MM.1S (cell line): ENCODE measurements around the gene DLGAP1.

Experiments used
- DNase-seq: peaks from one replicate; pipeline ENCODE4 v3.0.0-alpha.2; 2015
- H2AFZ ChIP-seq: fragments of 300-600 bp; sonication (generic); 2 replicates; pipeline ENCODE4 v1.6.0; 2016; ENCODE audit warnings: antibody characterized with exemption, low read length
- H3F3A ChIP-seq: fragments of 300-600 bp; sonication (generic); 2 replicates; pipeline ENCODE4 v1.6.1; 2016; ENCODE audit warnings: mild to moderate bottlenecking, antibody characterized with exemption, low read length, moderate library complexity, mixed read lengths; ENCODE audit not compliant: insufficient read depth
- H3K27ac ChIP-seq: fragments of 300-600 bp; sonication (generic); 2 replicates; pipeline ENCODE4 v1.5.1; 2016; ENCODE audit warnings: mild to moderate bottlenecking, low read length
- H3K27me3 ChIP-seq: fragments of 300-600 bp; sonication (generic); replicated peaks from 2 replicates; pipeline ENCODE4 v1.6.0; 2016; ENCODE audit warnings: low read length; ENCODE audit not compliant: insufficient read depth
- H3K36me3 ChIP-seq: fragments of 300-600 bp; sonication (generic); replicated peaks from 2 replicates; pipeline ENCODE4 v1.6.1; 2016; ENCODE audit warnings: mild to moderate bottlenecking, low read length, mixed read lengths; ENCODE audit not compliant: insufficient read depth
- H3K4me1 ChIP-seq: fragments of 300-600 bp; sonication (generic); 2 replicates; pipeline ENCODE4 v1.6.1; 2016; ENCODE audit warnings: low read length, mixed read lengths
- H3K4me2 ChIP-seq: fragments of 300-600 bp; sonication (generic); 2 replicates; pipeline ENCODE4 v1.6.0; 2016; ENCODE audit warnings: low read depth, low read length
- H3K4me3 ChIP-seq: fragments of 300-600 bp; sonication (generic); 2 replicates; pipeline ENCODE4 v1.5.1; 2016; ENCODE audit warnings: low read length, mixed read lengths
- H3K79me2 ChIP-seq: fragments of 300-600 bp; sonication (generic); 2 replicates; pipeline ENCODE4 v1.6.1; 2016; ENCODE audit warnings: mixed run types, low read length, mixed read lengths
- H3K9ac ChIP-seq: fragments of 300-600 bp; sonication (generic); 2 replicates; pipeline ENCODE4 v1.6.1; 2016; ENCODE audit warnings: low read length, mixed read lengths
- H3K9me2 ChIP-seq: fragments of 300-600 bp; sonication (generic); replicated peaks from 2 replicates; pipeline ENCODE4 v1.6.1; 2016; ENCODE audit warnings: mild to moderate bottlenecking, low read length, mixed read lengths; ENCODE audit not compliant: insufficient read depth
- H3K9me3 ChIP-seq: fragments of 300-600 bp; sonication (generic); replicated peaks from 2 replicates; pipeline ENCODE4 v1.6.1; 2016; ENCODE audit warnings: mild to moderate bottlenecking, low read length, mixed read lengths; ENCODE audit not compliant: insufficient read depth
- H4K20me1 ChIP-seq: fragments of 300-600 bp; sonication (generic); 2 replicates; pipeline ENCODE4 v1.6.1; 2016; ENCODE audit warnings: mild to moderate bottlenecking, low read length, moderate library complexity, mixed read lengths; ENCODE audit not compliant: insufficient read depth
- EZH2 ChIP-seq: fragments of 300-600 bp; sonication (generic); optimal IDR thresholded peaks from 2 replicates; pipeline ENCODE3; 2017; ENCODE audit warnings: low read depth, mild to moderate bottlenecking, antibody characterized with exemption, low read length, mixed read lengths
- EZH2phosphoT487 ChIP-seq: fragments of 300-600 bp; sonication (generic); IDR thresholded peaks from 2 replicates; pipeline ENCODE4 v1.6.1; 2018; ENCODE audit warnings: antibody characterized with exemption, low read length
- TF ChIP-seq, protein P1 (sequence below): fragments of 300-600 bp; sonication (generic); IDR thresholded peaks from 2 replicates; pipeline ENCODE4 v1.5.1; 2016; ENCODE audit warnings: antibody characterized with exemption, low read length, mixed read lengths

Gene DLGAP1

DNA sequence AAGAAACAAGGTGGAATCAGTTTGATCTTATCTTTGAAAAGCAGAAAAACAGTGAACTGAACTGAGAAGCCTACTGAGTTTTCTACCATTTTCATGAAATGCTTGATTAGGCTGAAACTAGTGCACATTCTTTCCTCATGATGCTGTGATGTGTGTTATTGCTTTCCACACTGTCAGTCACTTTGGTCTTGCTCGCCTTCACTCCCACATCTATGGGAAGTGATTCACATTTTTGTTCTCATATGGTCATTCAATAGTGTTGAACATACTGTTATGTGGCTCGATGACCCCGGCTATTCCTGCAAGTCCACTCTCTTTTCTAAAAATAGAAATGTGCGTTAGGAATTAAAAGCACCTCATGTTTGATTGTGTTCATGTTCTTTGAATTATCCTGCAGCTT is 875.4 kb downstream of the DLGAP1 start:
- no peak for TF ChIP-seq EZH2
- no peak for TF ChIP-seq EZH2phosphoT487
- TF ChIP-seq, protein P1, sequence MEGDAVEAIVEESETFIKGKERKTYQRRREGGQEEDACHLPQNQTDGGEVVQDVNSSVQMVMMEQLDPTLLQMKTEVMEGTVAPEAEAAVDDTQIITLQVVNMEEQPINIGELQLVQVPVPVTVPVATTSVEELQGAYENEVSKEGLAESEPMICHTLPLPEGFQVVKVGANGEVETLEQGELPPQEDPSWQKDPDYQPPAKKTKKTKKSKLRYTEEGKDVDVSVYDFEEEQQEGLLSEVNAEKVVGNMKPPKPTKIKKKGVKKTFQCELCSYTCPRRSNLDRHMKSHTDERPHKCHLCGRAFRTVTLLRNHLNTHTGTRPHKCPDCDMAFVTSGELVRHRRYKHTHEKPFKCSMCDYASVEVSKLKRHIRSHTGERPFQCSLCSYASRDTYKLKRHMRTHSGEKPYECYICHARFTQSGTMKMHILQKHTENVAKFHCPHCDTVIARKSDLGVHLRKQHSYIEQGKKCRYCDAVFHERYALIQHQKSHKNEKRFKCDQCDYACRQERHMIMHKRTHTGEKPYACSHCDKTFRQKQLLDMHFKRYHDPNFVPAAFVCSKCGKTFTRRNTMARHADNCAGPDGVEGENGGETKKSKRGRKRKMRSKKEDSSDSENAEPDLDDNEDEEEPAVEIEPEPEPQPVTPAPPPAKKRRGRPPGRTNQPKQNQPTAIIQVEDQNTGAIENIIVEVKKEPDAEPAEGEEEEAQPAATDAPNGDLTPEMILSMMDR, result no peak
- Histone ChIP-seq H3K9me2 (no peaks in the 10 kb centered on the region), H3F3A (no peaks in the 10 kb centered on the region), H4K20me1 (no peaks in the 10 kb centered on the region), H3K9me3 (no peaks in the 10 kb centered on the region), H3K27ac (no peak overlapping the region), H2AFZ (no peak overlapping the region), H3K4me2 (no peak overlapping the region), H3K79me2 (no peaks in the 10 kb centered on the region), H3K4me1 (no peaks in the 10 kb centered on the region), H3K27me3 (peaks cover 30% of the 10 kb centered on the region), H3K9ac (no peak overlapping the region), H3K36me3 (no peaks in the 10 kb centered on the region), H3K4me3 (no peak overlapping the region)
- no peak for DNase-seq

DNA sequence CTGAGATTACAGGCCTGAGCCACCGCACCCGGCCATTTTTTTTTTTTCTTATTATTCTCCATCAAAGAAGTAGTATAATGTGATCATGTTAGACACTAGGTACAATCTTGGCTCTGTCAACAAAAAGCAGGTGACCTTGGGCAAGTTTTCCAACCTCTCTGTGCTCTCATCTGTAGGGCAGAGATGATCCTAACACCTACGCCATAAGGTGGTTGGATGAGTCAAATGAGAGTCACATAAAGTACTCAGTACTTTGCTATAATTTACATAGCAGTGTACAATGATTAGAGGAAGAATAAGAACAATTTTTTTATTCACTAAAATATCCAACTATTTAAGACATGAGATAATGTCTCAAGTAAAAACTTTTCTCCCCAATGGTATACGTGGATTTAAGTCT is 876.5 kb downstream of the DLGAP1 start:
- Histone ChIP-seq H3F3A (no peaks in the 10 kb centered on the region), H3K9me3 (no peaks in the 10 kb centered on the region), H3K9ac (no peak overlapping the region), H3K9me2 (no peaks in the 10 kb centered on the region), H3K27ac (no peak overlapping the region), H3K27me3 (peaks cover 22% of the 10 kb centered on the region), H4K20me1 (no peaks in the 10 kb centered on the region), H3K4me1 (no peaks in the 10 kb centered on the region), H2AFZ (no peak overlapping the region), H3K79me2 (no peaks in the 10 kb centered on the region), H3K4me3 (no peak overlapping the region), H3K4me2 (no peak overlapping the region), H3K36me3 (no peaks in the 10 kb centered on the region)
- DNase-seq, result no peak
- TF ChIP-seq EZH2 (no peak), EZH2phosphoT487 (no peak)
- TF ChIP-seq, protein P1, result no peak

DNA sequence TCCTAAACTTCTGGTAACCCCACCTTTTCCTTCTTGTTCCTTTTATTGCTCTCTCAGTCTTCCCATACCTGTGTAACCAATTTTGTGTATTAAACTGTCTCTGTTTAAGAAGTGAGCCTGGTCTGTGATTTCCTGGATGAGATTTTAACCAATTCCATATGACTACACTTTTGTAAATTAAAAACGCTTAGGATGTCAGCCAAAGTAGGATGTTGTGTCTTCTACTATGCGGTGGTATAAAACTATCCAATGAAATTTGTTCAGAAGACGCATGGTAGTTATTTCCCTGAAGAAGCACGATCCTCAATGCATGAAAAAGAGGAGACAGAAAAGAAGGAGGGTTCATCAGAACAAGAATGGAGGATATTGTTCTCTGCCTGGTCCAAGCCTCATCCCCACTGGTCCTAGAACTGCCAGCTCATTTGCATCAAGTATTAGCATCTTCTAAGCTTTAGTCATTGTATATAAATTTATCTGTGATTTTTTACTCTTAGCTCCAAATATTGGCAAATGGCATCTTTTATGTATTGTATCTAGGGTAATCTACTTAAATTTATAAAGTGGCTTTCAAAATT is 877.7 kb downstream of the DLGAP1 start:
- H3K9me3 ChIP-seq, result no peaks in the 10 kb centered on the region
- no peak overlapping the region for H2AFZ ChIP-seq
- H3K27me3 ChIP-seq, result peaks cover 15% of the 10 kb centered on the region
- no peak for DNase-seq
- H3K4me2 ChIP-seq, result no peak overlapping the region
- no peaks in the 10 kb centered on the region for H3F3A ChIP-seq
- TF ChIP-seq, protein P1, result no peak
- TF ChIP-seq EZH2phosphoT487, result no peak
- no peaks in the 10 kb centered on the region for H3K4me1 ChIP-seq
- no peaks in the 10 kb centered on the region for H4K20me1 ChIP-seq
- H3K4me3 ChIP-seq, result no peak overlapping the region
- no peak overlapping the region for H3K9ac ChIP-seq
- no peaks in the 10 kb centered on the region for H3K36me3 ChIP-seq
- H3K9me2 ChIP-seq, result no peaks in the 10 kb centered on the region
- no peaks in the 10 kb centered on the region for H3K79me2 ChIP-seq
- no peak overlapping the region for H3K27ac ChIP-seq
